T-helper 1 cell (primary cell): Measurements from ENCODE around the gene PPEF2.
A peak's percentile ranks its signal among the peaks of the same experiment; 100 is the strongest.

ENCODE experiments used
- DNase-seq, 5 donors: peaks; one replicate each; pipeline ENCODE4 v3.0.0-alpha.2; 2012 to 2020

The PPEF2 gene

GRCh38 chr4:75892508-75892907, 9.7 kb downstream of the PPEF2 start:
- no peak for DNase-seq

- no peak for DNase-seq
Measured at GRCh38 chr4:75891611-75892010, 10.6 kb downstream of the PPEF2 start.

DNA sequence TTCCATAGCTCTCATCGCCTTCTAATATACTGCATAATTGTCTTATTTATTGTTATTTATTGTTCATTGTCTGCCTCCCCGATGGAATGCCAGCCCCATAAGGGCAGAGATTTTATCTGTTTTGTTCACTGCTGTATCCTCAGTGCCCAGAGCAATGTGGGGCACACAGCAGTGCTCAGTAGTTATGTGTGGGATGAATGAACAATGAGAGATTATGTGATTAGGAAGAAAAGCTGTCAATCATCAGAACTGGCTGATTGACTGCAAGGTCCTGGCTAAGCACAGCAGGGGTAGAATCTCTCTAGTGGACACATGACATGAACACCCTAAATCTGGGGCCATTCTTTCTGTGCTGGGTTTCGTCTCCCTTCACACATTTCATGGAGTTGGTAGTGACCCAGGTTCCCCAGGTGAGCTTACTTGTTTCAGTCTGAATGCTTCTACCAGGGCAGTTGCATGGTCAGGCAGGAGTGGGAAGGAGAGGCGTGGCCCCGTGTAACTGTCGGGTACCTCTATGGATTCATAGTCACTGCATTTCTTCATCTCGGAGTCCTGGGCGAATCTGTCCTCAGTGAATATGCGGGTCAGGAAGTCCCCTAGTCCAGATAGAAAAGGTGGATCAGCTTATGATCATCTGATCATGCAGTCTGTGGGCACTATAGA, 12.6 kb downstream of the PPEF2 start:
- no peak for DNase-seq

DNA sequence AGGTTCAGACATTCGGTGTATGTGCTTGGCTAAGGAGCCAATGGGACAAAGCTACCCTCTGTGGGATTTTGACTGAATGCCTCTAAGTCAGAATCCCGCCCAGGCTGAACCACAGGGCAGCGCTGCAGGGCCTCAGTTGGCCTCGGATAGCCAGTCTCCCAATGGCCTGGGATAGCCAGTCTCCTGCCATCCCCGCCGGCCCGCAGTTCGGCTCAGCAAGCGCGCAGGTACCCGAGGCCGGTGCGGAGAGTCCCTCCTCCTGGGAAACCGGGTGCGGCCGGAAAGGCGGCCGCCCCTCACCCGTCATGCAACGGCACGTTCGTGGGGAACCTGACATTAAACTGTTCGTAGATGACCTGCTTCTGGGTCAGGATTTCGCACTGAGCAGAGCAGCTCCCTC, 16.1 kb downstream of the PPEF2 start:
- DNase-seq = no peak

- DNase-seq = peak in 1 of 5 donors; percentile 35
Measured at GRCh38 chr4:75881476-75881875, 20.8 kb downstream of the PPEF2 start.

DNA sequence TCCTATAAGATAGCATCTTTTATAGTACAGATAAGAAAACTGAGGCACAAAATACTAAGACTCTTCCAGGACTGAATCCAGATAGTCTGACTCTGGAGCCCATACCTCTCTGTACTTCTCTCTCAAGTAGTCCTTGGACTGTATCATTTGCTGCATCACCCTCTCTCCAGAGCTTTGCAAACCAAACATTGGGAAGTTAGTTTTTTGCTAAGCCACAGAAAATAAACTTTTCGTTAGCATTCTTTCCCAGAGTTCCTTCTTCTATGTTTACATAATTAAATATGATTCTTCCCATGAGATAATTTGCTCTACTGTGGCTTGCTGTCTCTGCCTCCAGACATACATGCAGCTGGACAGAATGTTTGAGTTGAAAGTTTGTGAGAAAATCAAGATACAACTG, 22.0 kb downstream of the PPEF2 start:
- DNase-seq = no peak

GRCh38 chr4:75878246-75878756, 24.0 kb downstream of the PPEF2 start:
- no peak for DNase-seq

- no peak for DNase-seq
Measured at GRCh38 chr4:75876218-75876617, 26.0 kb downstream of the PPEF2 start.

DNA sequence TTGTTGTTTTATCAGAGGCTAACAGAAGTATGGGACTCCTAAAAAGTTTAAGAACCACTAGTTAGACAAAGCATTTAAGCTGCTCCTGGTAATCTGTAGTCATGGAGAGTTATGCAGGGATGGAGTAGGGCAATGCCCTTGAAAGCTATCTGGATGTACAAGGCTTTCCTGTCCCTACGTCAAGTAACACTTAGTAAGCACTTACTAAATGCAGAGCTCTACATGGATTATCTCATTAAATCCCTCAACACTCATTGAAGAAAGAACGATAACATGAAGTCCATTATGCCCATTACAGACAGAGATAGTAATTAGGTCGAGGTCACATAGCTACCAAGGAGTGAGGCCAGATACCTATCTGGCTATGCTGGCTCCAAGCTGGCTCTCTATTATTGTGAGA, 33.2 kb downstream of the PPEF2 start:
- DNase-seq = no peak

GRCh38 chr4:75867130-75867529, 35.1 kb downstream of the PPEF2 start:
- DNase-seq = no peak

DNA sequence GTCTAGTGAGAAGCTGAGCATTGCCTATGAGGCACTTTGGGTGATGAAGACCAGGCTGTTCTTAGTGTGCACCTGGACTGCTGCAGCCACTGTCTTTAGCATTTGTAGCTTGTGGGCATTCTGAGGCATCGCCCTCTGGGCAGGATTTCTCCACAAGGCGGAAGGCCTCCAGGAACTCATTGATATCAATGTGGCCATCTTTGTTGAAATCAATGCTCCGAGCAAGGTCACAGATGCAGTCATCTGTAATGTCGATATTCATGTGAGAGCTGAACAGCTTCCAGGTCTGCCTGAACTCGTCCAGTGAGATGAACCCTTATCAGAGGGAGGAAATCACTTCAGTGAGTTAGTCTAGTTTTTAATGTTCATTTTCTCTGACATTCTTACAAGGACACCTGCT, 41.6 kb downstream of the PPEF2 start:
- DNase-seq = no peak

DNA sequence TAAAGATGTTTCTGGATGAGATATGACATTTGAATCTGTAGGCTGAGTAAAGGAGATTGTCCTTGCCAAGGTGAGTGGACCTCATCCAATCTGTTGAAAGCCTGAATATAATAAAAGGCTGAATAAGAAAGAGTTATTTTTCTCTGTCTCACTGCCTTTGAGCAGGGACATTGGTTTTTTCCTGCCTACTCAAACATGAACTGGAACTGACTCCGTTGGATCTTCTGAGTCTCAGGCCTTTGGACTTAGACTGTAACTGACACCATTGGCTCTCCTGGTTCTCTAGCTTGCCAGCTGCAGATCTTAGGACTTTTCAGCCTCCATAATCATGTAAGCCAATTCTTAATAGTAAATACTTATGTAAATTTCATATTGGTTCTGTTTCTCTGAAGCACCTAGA, 43.5 kb downstream of the PPEF2 start:
- DNase-seq = no peak

- peak in 1 of 5 donors; percentile 33 for DNase-seq
Measured at GRCh38 chr4:75849461-75849860, 52.8 kb downstream of the PPEF2 start.

DNA sequence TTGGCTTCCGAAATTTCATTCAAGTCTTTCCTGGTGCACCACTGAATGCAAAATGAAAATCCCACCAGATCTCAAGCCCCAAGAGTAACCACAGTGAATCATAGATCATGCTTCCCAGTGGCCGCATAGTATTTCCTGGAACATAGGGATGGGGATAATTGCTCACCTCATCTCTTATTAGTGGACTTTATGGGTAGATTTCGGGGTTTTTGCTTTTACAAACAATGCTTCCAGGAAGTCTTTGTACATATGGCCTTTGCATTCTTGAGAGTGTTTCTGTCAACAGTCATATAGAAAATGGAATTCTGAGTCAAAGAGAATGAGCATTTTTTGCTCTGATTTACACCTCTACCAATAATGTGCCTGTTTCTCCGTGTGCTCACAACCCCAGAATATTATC, 53.4 kb downstream of the PPEF2 start:
- peak in 1 of 5 donors; percentile 56 for DNase-seq

DNA sequence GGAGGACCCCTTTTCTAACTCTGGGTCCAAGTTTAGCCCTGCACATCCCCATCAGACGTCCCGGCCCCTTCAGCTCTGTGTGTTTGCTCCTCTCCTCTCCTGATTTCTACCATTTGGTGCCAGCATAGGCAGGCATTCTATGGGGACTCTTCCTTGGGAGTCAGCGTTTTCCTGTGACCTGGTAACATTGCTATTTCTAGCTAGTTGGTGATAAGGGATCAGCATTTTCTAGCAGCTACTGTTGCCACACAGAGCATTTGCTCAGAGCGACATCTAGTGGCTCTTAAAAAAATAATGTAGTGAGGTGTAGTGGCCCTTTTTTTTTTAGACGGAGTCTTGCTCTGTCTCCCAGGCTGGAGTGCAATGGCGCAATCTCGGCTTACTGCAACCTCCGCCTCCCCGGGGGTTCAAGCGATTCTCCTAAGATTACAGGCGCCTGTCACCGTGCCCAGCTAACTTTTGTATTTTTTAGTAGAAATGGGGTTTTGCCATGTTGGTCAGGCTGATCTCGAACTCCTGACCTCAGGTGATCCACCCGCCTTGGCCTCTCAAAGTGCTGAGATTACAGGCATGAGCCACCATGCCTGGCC, 54.0 kb downstream of the PPEF2 start:
- peak in 1 of 5 donors; percentile 78 for DNase-seq

GRCh38 chr4:75845992-75846391, 56.3 kb downstream of the PPEF2 start:
- DNase-seq = no peak

DNA sequence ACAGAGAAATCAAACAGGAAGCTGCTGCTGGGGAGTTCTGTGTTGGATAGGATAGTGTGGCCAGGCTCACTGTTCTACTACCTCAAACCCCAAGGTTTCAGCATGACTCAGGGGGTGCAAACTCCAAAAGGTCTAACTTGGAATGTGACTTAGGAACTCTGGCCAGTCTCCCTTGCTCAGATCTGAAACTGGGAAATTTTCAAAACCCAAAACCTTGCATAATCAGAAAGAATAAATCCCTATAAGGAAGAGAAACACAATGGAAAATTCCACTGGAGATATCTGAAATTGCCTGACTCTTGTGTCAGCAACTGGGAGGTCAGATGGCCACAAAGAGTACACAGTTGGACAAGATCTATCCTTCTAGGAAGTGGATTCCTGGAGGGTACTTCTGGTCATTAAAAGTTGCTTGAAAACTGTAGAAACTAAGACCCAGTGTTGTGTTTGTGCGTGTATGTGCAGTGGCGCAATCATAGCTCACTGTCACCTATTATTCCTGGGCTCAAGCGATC, 58.0 kb downstream of the PPEF2 start:
- DNase-seq = no peak

- DNase-seq = no peak
Measured at GRCh38 chr4:75843596-75843995, 58.7 kb downstream of the PPEF2 start.

GRCh38 chr4:75841641-75842520, 60.4 kb downstream of the PPEF2 start:
- no peak for DNase-seq

DNA sequence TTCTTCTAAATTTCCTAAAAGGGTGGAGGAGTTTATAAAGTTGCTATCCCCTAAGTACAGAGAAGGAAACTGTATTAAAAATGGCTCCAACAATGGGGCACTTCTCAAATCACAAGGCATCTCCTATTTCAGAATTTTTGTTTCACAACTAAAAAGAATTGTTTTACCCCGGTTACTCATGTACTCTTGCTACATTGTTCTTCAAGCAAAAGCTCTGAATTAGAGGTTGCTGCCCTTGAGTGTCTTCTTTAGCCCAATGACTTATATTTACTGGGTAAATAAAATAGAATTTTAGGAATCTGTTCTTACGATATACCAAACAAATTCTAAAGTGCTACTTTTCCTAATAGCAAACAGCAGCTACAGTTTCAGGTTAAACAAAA, 67.5 kb downstream of the PPEF2 start:
- DNase-seq = no peak

DNA sequence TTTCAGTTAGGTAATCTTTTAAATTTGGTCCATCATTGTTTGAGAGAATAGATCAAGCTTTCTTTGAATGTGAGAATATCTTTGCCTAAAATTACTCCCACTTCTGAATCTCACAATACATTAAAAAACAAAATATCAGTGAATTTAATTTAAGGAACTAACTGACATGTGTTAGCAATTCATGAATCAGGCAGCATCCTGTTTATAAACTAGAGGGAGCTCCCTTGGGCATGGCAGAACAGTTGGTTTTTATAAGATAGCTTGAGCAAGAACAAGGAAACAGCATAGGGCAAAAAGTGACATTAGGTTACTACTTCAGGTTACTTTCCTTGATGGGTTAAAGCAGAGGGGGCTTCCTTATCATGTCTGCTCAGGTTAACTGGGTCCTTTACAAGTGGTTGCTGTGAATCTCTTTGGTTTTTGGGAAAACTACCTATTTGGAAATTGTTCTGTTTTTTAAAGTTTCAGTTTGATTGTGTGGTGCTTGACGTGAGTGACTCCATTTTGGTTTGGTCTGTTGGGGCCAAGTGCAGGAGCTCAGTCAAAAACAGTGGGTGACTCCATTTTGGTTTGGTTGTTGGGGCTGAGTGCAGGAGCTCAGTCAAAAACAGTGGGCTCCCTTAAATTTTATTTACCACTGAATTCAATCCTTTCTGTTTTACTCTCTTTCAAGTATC, 68.0 kb downstream of the PPEF2 start:
- DNase-seq = no peak

DNA sequence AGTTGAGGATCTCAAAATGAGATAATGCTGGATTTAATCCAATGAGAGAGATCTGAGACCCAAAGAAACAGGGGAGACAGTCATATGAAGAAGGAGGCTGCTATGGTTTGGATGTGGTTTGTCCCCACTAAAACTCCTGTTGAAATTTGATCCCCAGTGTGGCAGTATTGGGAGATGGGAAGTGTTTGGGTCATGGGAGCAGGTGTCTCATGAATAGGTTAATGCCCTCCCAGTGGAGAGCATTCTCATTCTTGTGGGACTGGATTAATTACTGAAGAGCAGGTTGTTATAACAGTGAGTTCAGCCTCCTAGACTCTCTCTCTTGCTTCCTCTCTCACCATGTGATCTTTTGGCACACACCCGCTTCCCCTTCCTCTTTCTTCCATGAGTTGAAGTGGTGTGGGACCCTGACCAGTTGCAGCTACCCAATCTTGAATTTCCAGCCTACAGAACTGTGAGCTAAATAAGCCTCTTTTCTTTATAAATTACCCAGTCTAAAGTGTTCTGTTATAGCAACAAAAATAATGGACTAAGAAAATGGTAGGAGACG, 70.3 kb downstream of the PPEF2 start:
- DNase-seq = no peak

GRCh38 chr4:75830906-75831305, 71.3 kb downstream of the PPEF2 start:
- no peak for DNase-seq
